HG03066 (cell line): ENCODE data around the gene APBB2.
A peak's percentile ranks its signal among the peaks of the same experiment; 100 is the strongest.

Source experiments
- ATAC-seq: cut with Tn5 transposase; IDR thresholded peaks from one replicate; pipeline ENCODE4 v1.9.1; 2021; ENCODE audit warnings: low read depth; ENCODE audit not compliant: unreplicated experiment

APBB2 gene

GRCh38 chr4:41214136-41214824 lies at the start of gene APBB2:
Gene APBB2, minus strand, starts transcription at chr4:41214542. Its CDS starts 181,288 bp downstream, at chr4:41033254.
- ATAC-seq = peak; percentile 47

- ATAC-seq = no peak
Observed at GRCh38 chr4:41262198-41262597, 47.9 kb upstream of the APBB2 start.

- ATAC-seq = no peak
Observed at GRCh38 chr4:41260116-41260733, 45.9 kb upstream of the APBB2 start.

- ATAC-seq = no peak
Observed at GRCh38 chr4:41258783-41259182, 44.4 kb upstream of the APBB2 start.

- ATAC-seq = no peak
Observed at GRCh38 chr4:41257906-41258305, 43.6 kb upstream of the APBB2 start.

GRCh38 chr4:41257257-41257901 lies 43.0 kb upstream of the APBB2 start:
- ATAC-seq = peak; percentile 76

GRCh38 chr4:41256740-41257256 lies 42.5 kb upstream of the APBB2 start, which contains the start of gene UCHL1:
Gene UCHL1, plus strand, starts transcription at chr4:41256928. Its CDS starts 49 bp downstream, at chr4:41256977.
- ATAC-seq = peak; percentile 59

- no peak for ATAC-seq
Observed at GRCh38 chr4:41256131-41256739, 41.9 kb upstream of the APBB2 start.

GRCh38 chr4:41245983-41246382 lies 31.6 kb upstream of the APBB2 start:
- ATAC-seq = no peak

GRCh38 chr4:41241919-41242318 lies 27.6 kb upstream of the APBB2 start:
- no peak for ATAC-seq

GRCh38 chr4:41236508-41236907 lies 22.2 kb upstream of the APBB2 start:
- ATAC-seq = no peak

- no peak for ATAC-seq
Observed at GRCh38 chr4:41236032-41236431, 21.7 kb upstream of the APBB2 start.

GRCh38 chr4:41232856-41233255 lies 18.5 kb upstream of the APBB2 start:
- ATAC-seq = no peak

GRCh38 chr4:41232406-41232805 lies 18.1 kb upstream of the APBB2 start:
- no peak for ATAC-seq

- ATAC-seq = no peak
Observed at GRCh38 chr4:41227902-41228301, 13.6 kb upstream of the APBB2 start.

- no peak for ATAC-seq
Observed at GRCh38 chr4:41221850-41222645, 7.7 kb upstream of the APBB2 start.

- ATAC-seq = no peak
Observed at GRCh38 chr4:41219421-41219950, 5.1 kb upstream of the APBB2 start.

- ATAC-seq = no peak
Observed at GRCh38 chr4:41218703-41219102, 4.4 kb upstream of the APBB2 start.

- no peak for ATAC-seq
Observed at GRCh38 chr4:41217374-41217773, 3.0 kb upstream of the APBB2 start.

GRCh38 chr4:41217020-41217333 lies 2.6 kb upstream of the APBB2 start:
- no peak for ATAC-seq
